ENCODE data around the gene HOXC5. TPM values are rescaled to one million over a fixed set of nuclear protein-coding genes. Genes with fewer than 3 reads are reported as not detected.

Gene HOXC5
- total and polyA plus RNA-seq, 9 donors: 1.8 to 11.0 (median 2.9) TPM

- H3K9me3 ChIP-seq: no peaks in the 10 kb centered on the region
- H3K4me3 ChIP-seq: no peak overlapping the region
- H3K27me3 ChIP-seq: peaks cover 2% of the 10 kb centered on the region
- WGBS, 3 donors: 18 to 20% (median 19%) methylated on average over 5 of the region's 5 CpGs
- DNase-seq: no peak
- H3K36me3 ChIP-seq: no peaks in the 10 kb centered on the region
- intact Hi-C loops (cut with DNase I): loop anchor here in 3 of 4 donors (5.0 to 10.0 kb wide), 4 partner anchors 219 to 386 kb away; partner anchors contain the start of gene GPR84 (in 1 of the 3)
- TF ChIP-seq POLR2A (IDR thresholded peaks at IDR 0.05): no peak
- peaks cover 4% of the 10 kb centered on the region for H3K4me1 ChIP-seq (ENCODE audit: insufficient read depth)
- no peak overlapping the region for H3K27ac ChIP-seq
Measured at GRCh38 chr12:53988541-53989226, 44.2 kb upstream of the HOXC5 start.

- intact Hi-C loops (cut with DNase I): loop anchor here (5.0 to 10.0 kb wide), 5 partner anchors 218 to 385 kb away; partner anchors contain the start of gene GPR84 (in 1 of the 4)
- H3K36me3 ChIP-seq: no peaks in the 10 kb centered on the region
- H3K27ac ChIP-seq: no peak overlapping the region
- no peaks in the 10 kb centered on the region for H3K9me3 ChIP-seq
- WGBS, 3 donors: 11 to 35% (median 15%) methylated on average over 28 of the region's 28 CpGs
- peak in 1 of 5 donors; percentile 40 for DNase-seq
- peaks cover 2% of the 10 kb centered on the region for H3K27me3 ChIP-seq
- TF ChIP-seq EP300 (IDR thresholded peaks at IDR 0.05) (no peak), POLR2A (IDR thresholded peaks at IDR 0.05) (no peak), CTCF (IDR thresholded peaks at IDR 0.05) (no peak)
- H3K4me3 ChIP-seq: no peak overlapping the region
- H3K4me1 ChIP-seq (ENCODE audit: insufficient read depth): peaks cover 8% of the 10 kb centered on the region
Measured at GRCh38 chr12:53989227-53990113, 43.4 kb upstream of the HOXC5 start.

- no peaks in the 10 kb centered on the region for H3K9me3 ChIP-seq
- no peak overlapping the region for H3K27ac ChIP-seq
- intact Hi-C loops (cut with DNase I): loop anchor here in 1 of 4 donors (10.0 kb wide), 1 partner anchor 364 kb away; no protein-coding TSS in a partner anchor
- WGBS, 3 donors: 9 to 45% (median 13%) methylated on average over 27 of the region's 27 CpGs
- peak in 1 of 5 donors; percentile 34 for DNase-seq
- H3K36me3 ChIP-seq: no peaks in the 10 kb centered on the region
- TF ChIP-seq CTCF (IDR thresholded peaks at IDR 0.05) (no peak), EP300 (IDR thresholded peaks at IDR 0.05) (no peak)
- H3K27me3 ChIP-seq: peaks cover under 1% of the 10 kb centered on the region
- no peak overlapping the region for H3K4me3 ChIP-seq
- H3K4me1 ChIP-seq (ENCODE audit: insufficient read depth): peaks cover 8% of the 10 kb centered on the region
Measured at GRCh38 chr12:53990311-53991076, 42.4 kb upstream of the HOXC5 start.

GRCh38 chr12:53991077-53991460 lies 41.8 kb upstream of the HOXC5 start:
- TF ChIP-seq CTCF (IDR thresholded peaks at IDR 0.05): no peak
- no peak for TF ChIP-seq POLR2A (IDR thresholded peaks at IDR 0.05)
- no peak for TF ChIP-seq EP300 (IDR thresholded peaks at IDR 0.05)
- intact Hi-C loops (cut with DNase I): loop anchor here in 1 of 4 donors (10.0 kb wide), 1 partner anchor 364 kb away; no protein-coding TSS in a partner anchor
- Histone ChIP-seq H3K4me3 (no peak overlapping the region), H3K27ac (no peak overlapping the region), H3K4me1 (ENCODE audit: insufficient read depth) (peaks cover 8% of the 10 kb centered on the region), H3K27me3 (no peaks in the 10 kb centered on the region), H3K36me3 (no peaks in the 10 kb centered on the region), H3K9me3 (no peaks in the 10 kb centered on the region)
- WGBS, 3 donors: 8 to 27% (median 18%) methylated on average over 8 of the region's 8 CpGs
- DNase-seq: no peak
